Measurements from ENCODE around the gene TWIST2. TPM values are rescaled to one million over a fixed set of nuclear protein-coding genes. Genes with fewer than 3 reads are reported as not detected.

The TWIST2 gene
- total RNA-seq, 1 experiment from 2014 or later = not detected

- BruUV-seq (replicated peaks) = no TSS peak
- Histone ChIP-seq H3K4me3 (ENCODE audit: low read depth, low read length, poor library complexity, severe bottlenecking) (no peak overlapping the region), H3K9me3 (ENCODE audit: low read depth, low read length, poor library complexity, severe bottlenecking) (no peaks in the 10 kb centered on the region), H3K27me3 (replicated peaks; ENCODE audit: insufficient read depth, low read depth, low read length, poor library complexity) (peaks cover 10% of the 10 kb centered on the region), H3K4me1 (ENCODE audit: insufficient read depth, low read length, poor library complexity, severe bottlenecking) (no peaks in the 10 kb centered on the region), H3K27ac (ENCODE audit: low read depth, low read length, poor library complexity, severe bottlenecking) (no peak overlapping the region), H3K36me3 (ENCODE audit: insufficient read depth, low read length, poor library complexity, severe bottlenecking) (no peaks in the 10 kb centered on the region)
- POLR2A ChIA-PET (ENCODE audit: low non-redundant PET) = no interaction called here
- TF ChIP-seq, protein P1, sequence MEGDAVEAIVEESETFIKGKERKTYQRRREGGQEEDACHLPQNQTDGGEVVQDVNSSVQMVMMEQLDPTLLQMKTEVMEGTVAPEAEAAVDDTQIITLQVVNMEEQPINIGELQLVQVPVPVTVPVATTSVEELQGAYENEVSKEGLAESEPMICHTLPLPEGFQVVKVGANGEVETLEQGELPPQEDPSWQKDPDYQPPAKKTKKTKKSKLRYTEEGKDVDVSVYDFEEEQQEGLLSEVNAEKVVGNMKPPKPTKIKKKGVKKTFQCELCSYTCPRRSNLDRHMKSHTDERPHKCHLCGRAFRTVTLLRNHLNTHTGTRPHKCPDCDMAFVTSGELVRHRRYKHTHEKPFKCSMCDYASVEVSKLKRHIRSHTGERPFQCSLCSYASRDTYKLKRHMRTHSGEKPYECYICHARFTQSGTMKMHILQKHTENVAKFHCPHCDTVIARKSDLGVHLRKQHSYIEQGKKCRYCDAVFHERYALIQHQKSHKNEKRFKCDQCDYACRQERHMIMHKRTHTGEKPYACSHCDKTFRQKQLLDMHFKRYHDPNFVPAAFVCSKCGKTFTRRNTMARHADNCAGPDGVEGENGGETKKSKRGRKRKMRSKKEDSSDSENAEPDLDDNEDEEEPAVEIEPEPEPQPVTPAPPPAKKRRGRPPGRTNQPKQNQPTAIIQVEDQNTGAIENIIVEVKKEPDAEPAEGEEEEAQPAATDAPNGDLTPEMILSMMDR (conservative IDR thresholded peaks at IDR 0.05; ENCODE audit: low read depth, low read length) = no peak
- TF ChIP-seq EZH2 (IDR thresholded peaks at IDR 0.05; ENCODE audit: borderline replicate concordance, low read depth, low read length, poor library complexity, severe bottlenecking) = no peak
- DNase-seq (ENCODE audit: low spot score) = no peak
- intact Hi-C loops (cut with micrococcal nuclease; ENCODE audit: unreplicated experiment) = no loop called here
- CTCF ChIA-PET = no interaction called here
Observed at GRCh38 chr2:238925281-238925680, 77.4 kb downstream of the TWIST2 start.

DNA sequence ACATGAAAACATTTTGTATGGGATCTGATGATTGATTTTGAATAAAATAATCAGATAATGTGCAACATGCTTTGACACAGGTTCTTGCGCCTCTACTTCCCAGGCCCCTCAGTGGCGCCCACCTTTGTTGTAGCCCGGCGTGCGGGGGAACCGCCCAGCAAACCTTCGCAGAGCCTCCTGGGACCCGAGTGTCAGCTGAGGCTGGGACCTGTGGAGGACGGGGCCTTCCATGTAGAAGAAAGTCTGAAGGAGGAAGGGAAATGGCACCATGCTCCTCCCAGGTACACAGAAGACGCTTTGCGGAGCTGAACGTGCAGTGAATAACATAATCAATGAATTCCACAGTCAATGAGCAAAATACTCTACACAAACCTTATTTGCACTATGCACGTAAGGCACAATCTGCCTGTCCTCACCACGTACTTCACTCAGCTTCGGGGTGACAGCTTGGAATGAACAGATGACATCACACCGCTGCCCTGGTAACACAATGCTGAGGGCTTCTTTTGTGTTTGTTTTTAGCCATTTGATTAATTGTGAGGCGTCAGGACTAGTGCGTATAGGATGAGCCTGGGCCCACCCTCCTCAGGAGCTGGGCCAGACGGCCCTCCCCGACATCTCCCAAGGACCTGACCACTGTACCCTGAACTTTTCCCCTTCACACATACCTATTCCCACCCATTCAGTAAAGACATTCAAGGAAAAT lies 78.1 kb downstream of the TWIST2 start:
- Histone ChIP-seq H3K27ac (ENCODE audit: low read depth, low read length, poor library complexity, severe bottlenecking) (no peak overlapping the region), H3K4me1 (ENCODE audit: insufficient read depth, low read length, poor library complexity, severe bottlenecking) (no peaks in the 10 kb centered on the region), H3K27me3 (replicated peaks; ENCODE audit: insufficient read depth, low read depth, low read length, poor library complexity) (peaks cover 16% of the 10 kb centered on the region), H3K36me3 (ENCODE audit: insufficient read depth, low read length, poor library complexity, severe bottlenecking) (no peaks in the 10 kb centered on the region), H3K9me3 (ENCODE audit: low read depth, low read length, poor library complexity, severe bottlenecking) (no peaks in the 10 kb centered on the region), H3K4me3 (ENCODE audit: low read depth, low read length, poor library complexity, severe bottlenecking) (no peak overlapping the region)
- BruUV-seq (replicated peaks) = no TSS peak
- POLR2A ChIA-PET (ENCODE audit: low non-redundant PET) = no interaction called here
- no peak for TF ChIP-seq EZH2 (IDR thresholded peaks at IDR 0.05; ENCODE audit: borderline replicate concordance, low read depth, low read length, poor library complexity, severe bottlenecking)
- TF ChIP-seq, protein P1 (conservative IDR thresholded peaks at IDR 0.05; ENCODE audit: low read depth, low read length) = no peak
- intact Hi-C loops (cut with micrococcal nuclease; ENCODE audit: unreplicated experiment) = no loop called here
- DNase-seq (ENCODE audit: low spot score) = no peak
- CTCF ChIA-PET = no interaction called here

GRCh38 chr2:238926761-238927611 lies 79.1 kb downstream of the TWIST2 start:
- POLR2A ChIA-PET (ENCODE audit: low non-redundant PET) = no interaction called here
- Histone ChIP-seq H3K36me3 (ENCODE audit: insufficient read depth, low read length, poor library complexity, severe bottlenecking) (no peaks in the 10 kb centered on the region), H3K4me3 (ENCODE audit: low read depth, low read length, poor library complexity, severe bottlenecking) (no peak overlapping the region), H3K27me3 (replicated peaks; ENCODE audit: insufficient read depth, low read depth, low read length, poor library complexity) (peaks cover 26% of the 10 kb centered on the region), H3K9me3 (ENCODE audit: low read depth, low read length, poor library complexity, severe bottlenecking) (no peaks in the 10 kb centered on the region), H3K27ac (ENCODE audit: low read depth, low read length, poor library complexity, severe bottlenecking) (no peak overlapping the region), H3K4me1 (ENCODE audit: insufficient read depth, low read length, poor library complexity, severe bottlenecking) (no peaks in the 10 kb centered on the region)
- BruUV-seq (replicated peaks) = no TSS peak
- DNase-seq (ENCODE audit: low spot score) = no peak
- CTCF ChIA-PET = no interaction called here
- TF ChIP-seq, protein P1 (conservative IDR thresholded peaks at IDR 0.05; ENCODE audit: low read depth, low read length) = no peak
- TF ChIP-seq EZH2 (IDR thresholded peaks at IDR 0.05; ENCODE audit: borderline replicate concordance, low read depth, low read length, poor library complexity, severe bottlenecking) = no peak
- intact Hi-C loops (cut with micrococcal nuclease; ENCODE audit: unreplicated experiment) = no loop called here
